Karpas-422 (cell line): ENCODE measurements around the gene IFNK. TPM values are rescaled to one million over a fixed set of nuclear protein-coding genes. Genes with fewer than 3 reads are reported as not detected.

Experiments
- DNase-seq: peaks from one replicate; pipeline ENCODE4 v3.0.0-alpha.2; 2015
- H2AFZ ChIP-seq: fragments of 200-600 bp; sonication (generic); 2 replicates; pipeline ENCODE4 v1.6.1; 2014; ENCODE audit warnings: antibody characterized with exemption, low read length, mixed read lengths
- H3K27ac ChIP-seq: fragments of 200-600 bp; sonication (generic); 2 replicates; pipeline ENCODE4 v1.5.1; 2014; ENCODE audit warnings: mild to moderate bottlenecking, low read length, moderate library complexity
- H3K27me3 ChIP-seq: fragments of 200-600 bp; sonication (generic); 2 replicates; pipeline ENCODE4 v1.6.1; 2014; ENCODE audit warnings: low read length, mixed read lengths
- H3K36me3 ChIP-seq: fragments of 200-600 bp; sonication (generic); 2 replicates; pipeline ENCODE4 v1.6.1; 2014; ENCODE audit warnings: low read length, mixed read lengths; ENCODE audit not compliant: insufficient read depth
- H3K4me1 ChIP-seq: fragments of 200-600 bp; sonication (generic); 2 replicates; pipeline ENCODE4 v1.6.1; 2014; ENCODE audit warnings: mild to moderate bottlenecking, low read length, mixed read lengths
- H3K4me2 ChIP-seq: fragments of 200-600 bp; sonication (generic); 2 replicates; pipeline ENCODE4 v1.6.1; 2014; ENCODE audit warnings: low read length, low read depth, mild to moderate bottlenecking; ENCODE audit not compliant: poor library complexity, severe bottlenecking
- H3K4me3 ChIP-seq: fragments of 200-600 bp; sonication (generic); 2 replicates; pipeline ENCODE4 v1.5.1; 2014; ENCODE audit warnings: mild to moderate bottlenecking, antibody characterized with exemption, low read length, mixed read lengths
- H3K79me2 ChIP-seq: fragments of 200-600 bp; sonication (generic); 2 replicates; pipeline ENCODE4 v1.6.1; 2014; ENCODE audit warnings: mild to moderate bottlenecking, low read length, mixed read lengths
- H3K9ac ChIP-seq: fragments of 200-600 bp; sonication (generic); 2 replicates; pipeline ENCODE4 v1.6.0; 2014; ENCODE audit warnings: low read length
- H3K9me2 ChIP-seq: fragments of 200-600 bp; sonication (generic), shearing (Covaris generic); replicated peaks from 2 replicates; pipeline ENCODE4 v1.6.0; 2014; ENCODE audit warnings: mild to moderate bottlenecking, low read length, moderate library complexity; ENCODE audit not compliant: insufficient read depth
- H3K9me3 ChIP-seq: fragments of 300-700, 200-600 bp; sonication (generic); 2 replicates; pipeline ENCODE4 v1.6.1; 2014; ENCODE audit warnings: low read length, mixed read lengths
- H4K20me1 ChIP-seq: fragments of 200-600 bp; sonication (generic); 2 replicates; pipeline ENCODE4 v1.6.1; 2014; ENCODE audit warnings: mild to moderate bottlenecking, antibody characterized with exemption, low read length, low read depth; ENCODE audit not compliant: insufficient read depth
- total RNA-seq: library from RNA; depleted of rRNA; stranded (reverse); fragments of >200 nt; shearing (Covaris generic); gene quantifications from 2 replicates; pipeline ENCODE4 v1.2.3, GENCODE V29; 2014; ENCODE audit warnings: low replicate concordance

IFNK gene
- total RNA-seq, 1 experiment from 2014 or later: not detected

DNA sequence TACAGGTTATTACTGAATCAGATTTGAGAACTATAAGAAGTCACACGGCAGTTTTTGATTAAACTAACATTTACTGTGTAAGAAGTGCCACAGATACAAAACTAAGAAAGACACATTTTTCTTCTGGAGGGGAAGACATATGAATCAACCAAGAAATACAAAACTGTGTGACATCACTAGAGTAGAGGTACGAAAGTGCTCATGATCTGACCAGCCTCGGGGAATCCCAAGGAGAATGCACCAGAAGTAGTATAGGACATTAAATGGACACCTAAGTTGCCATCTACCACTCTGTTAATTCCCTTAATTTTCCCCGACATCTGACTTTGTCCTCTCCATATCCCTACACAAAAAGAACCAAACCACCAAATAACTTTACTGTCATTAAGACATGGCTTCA is 5.3 kb upstream of the IFNK start:
- Histone ChIP-seq H3K4me3 (no peak overlapping the region), H3K27ac (no peak overlapping the region), H3K9me2 (no peaks in the 10 kb centered on the region), H3K4me1 (no peaks in the 10 kb centered on the region), H3K9ac (no peak overlapping the region), H2AFZ (no peak overlapping the region), H3K79me2 (no peaks in the 10 kb centered on the region), H3K27me3 (no peaks in the 10 kb centered on the region), H3K4me2 (no peak overlapping the region), H4K20me1 (no peaks in the 10 kb centered on the region), H3K9me3 (no peaks in the 10 kb centered on the region), H3K36me3 (no peaks in the 10 kb centered on the region)
- DNase-seq: no peak

DNA sequence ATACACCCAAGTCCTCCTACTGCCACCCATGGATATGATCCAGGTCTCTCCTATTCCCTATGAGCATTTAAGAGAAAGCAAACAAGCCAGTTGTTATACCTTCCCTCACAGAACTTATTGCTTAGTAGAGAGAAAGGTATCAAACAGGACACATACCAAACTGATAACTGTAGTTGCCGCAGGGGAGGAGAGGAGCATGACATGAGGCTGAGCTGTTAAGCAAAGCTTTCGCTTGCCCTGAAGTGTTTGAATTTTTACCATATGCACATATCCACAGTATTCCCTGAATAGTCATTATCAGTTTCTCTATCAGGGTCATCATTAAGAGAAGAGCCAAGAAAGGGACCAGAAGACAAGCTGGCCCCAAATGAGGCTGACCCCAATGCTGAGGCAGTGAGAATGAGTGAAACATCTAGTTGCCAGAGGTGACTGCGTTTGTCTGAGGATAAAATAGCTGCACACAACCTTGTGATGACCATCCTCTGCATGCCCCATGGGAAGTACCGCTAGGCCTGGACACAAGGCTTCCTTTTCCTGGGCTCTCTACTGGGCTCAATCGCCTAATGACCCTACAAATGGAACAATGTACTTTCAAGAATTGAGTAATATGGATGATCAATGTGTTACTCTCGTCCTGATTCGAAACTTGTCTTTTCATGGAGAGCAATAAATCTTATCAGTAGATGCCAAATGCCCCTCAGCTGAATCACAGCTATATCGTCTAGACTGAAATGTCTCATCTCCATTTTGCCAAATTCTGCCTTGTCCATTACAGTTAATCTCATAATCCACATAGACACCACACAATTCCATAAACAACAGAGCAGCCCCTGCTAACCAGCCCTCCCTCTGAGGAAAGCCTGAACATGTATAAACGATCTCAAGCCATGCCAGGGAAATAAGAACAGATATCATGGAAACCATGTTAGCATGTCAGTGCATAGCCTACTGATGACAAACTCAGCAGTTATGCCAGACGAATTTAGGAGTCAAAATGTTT is 4.3 kb upstream of the IFNK start:
- no peak overlapping the region for H3K9ac ChIP-seq
- no peak overlapping the region for H3K4me2 ChIP-seq
- no peaks in the 10 kb centered on the region for H3K9me3 ChIP-seq
- H3K4me3 ChIP-seq: no peak overlapping the region
- no peaks in the 10 kb centered on the region for H4K20me1 ChIP-seq
- H3K4me1 ChIP-seq: no peaks in the 10 kb centered on the region
- H3K79me2 ChIP-seq: no peaks in the 10 kb centered on the region
- no peak overlapping the region for H2AFZ ChIP-seq
- no peaks in the 10 kb centered on the region for H3K9me2 ChIP-seq
- H3K27me3 ChIP-seq: no peaks in the 10 kb centered on the region
- H3K27ac ChIP-seq: no peak overlapping the region
- DNase-seq: no peak
- H3K36me3 ChIP-seq: no peaks in the 10 kb centered on the region

DNA sequence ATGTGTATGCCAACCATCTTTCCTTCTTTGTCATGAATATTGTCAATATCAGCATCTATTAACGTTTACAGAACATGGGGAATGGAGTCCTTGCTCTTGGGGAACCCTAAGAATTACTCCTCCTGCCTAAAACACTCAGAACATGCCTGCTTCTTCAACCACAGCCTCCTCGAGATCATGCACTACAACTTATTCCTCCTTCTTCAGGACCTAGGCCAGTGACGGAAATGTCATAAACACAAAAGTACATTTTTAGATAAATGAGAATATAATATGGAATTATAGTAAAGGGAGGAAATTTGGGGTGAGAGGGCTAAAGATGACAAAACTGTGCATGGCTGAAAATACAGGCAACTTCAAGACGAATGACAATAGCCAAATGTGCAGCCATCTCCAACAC is 3.1 kb upstream of the IFNK start:
- Histone ChIP-seq H3K9ac (no peak overlapping the region), H3K79me2 (no peaks in the 10 kb centered on the region), H3K9me2 (no peaks in the 10 kb centered on the region), H3K4me2 (no peak overlapping the region), H3K4me3 (no peak overlapping the region), H2AFZ (no peak overlapping the region), H3K27ac (no peak overlapping the region), H3K27me3 (no peaks in the 10 kb centered on the region), H3K36me3 (no peaks in the 10 kb centered on the region), H3K4me1 (no peaks in the 10 kb centered on the region), H3K9me3 (no peaks in the 10 kb centered on the region), H4K20me1 (no peaks in the 10 kb centered on the region)
- DNase-seq: no peak

DNA sequence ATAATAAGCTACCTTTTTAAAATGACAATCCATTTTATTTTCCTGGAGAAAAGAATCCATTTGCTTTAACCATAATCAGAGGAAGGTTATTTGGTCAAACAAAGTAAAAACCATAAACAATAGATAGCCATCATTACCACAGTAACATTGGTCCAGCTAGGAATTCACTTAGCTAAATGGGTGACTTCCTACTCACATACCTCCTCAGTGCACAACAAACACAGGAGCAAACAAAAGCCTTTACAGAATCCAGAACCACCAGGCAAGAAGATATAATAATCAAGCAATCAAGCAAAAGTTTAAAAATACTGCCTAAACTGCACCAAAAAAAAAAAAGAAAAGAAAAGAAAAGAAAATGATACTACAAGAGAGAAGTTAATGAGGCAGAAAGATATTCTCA is 949 bp upstream of the IFNK start:
- no peak overlapping the region for H3K9ac ChIP-seq
- DNase-seq: no peak
- H3K4me1 ChIP-seq: no peaks in the 10 kb centered on the region
- H3K79me2 ChIP-seq: no peaks in the 10 kb centered on the region
- no peaks in the 10 kb centered on the region for H4K20me1 ChIP-seq
- H2AFZ ChIP-seq: no peak overlapping the region
- no peak overlapping the region for H3K4me2 ChIP-seq
- H3K36me3 ChIP-seq: no peaks in the 10 kb centered on the region
- H3K27ac ChIP-seq: no peak overlapping the region
- H3K4me3 ChIP-seq: no peak overlapping the region
- no peaks in the 10 kb centered on the region for H3K27me3 ChIP-seq
- H3K9me3 ChIP-seq: no peaks in the 10 kb centered on the region
- no peaks in the 10 kb centered on the region for H3K9me2 ChIP-seq

DNA sequence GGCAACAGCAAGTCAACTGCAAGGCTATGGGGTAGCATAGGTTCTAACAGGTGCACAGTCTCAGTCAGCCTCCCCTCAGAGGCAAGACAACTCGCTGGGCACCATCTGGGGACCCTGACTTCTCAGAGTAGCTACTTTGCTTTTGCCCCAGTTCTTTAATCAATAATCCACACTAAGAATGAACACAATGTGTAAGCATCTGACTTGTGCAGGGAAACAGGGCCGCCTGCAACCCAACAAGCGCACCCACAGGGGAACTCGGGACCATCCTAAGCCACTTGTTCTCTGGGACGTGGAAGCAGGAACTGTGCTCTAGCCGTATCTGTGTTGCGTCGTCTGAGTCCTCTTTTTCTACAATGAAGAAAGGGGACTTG is 3.6 kb downstream of the IFNK start:
- Histone ChIP-seq H3K79me2 (no peaks in the 10 kb centered on the region), H3K9me3 (no peaks in the 10 kb centered on the region), H3K4me1 (peaks cover 9% of the 10 kb centered on the region), H3K27ac (no peak overlapping the region), H3K9me2 (no peaks in the 10 kb centered on the region), H3K36me3 (no peaks in the 10 kb centered on the region), H4K20me1 (no peaks in the 10 kb centered on the region), H3K4me3 (no peak overlapping the region), H3K27me3 (no peaks in the 10 kb centered on the region), H3K4me2 (no peak overlapping the region), H2AFZ (no peak overlapping the region), H3K9ac (no peak overlapping the region)
- no peak for DNase-seq

DNA sequence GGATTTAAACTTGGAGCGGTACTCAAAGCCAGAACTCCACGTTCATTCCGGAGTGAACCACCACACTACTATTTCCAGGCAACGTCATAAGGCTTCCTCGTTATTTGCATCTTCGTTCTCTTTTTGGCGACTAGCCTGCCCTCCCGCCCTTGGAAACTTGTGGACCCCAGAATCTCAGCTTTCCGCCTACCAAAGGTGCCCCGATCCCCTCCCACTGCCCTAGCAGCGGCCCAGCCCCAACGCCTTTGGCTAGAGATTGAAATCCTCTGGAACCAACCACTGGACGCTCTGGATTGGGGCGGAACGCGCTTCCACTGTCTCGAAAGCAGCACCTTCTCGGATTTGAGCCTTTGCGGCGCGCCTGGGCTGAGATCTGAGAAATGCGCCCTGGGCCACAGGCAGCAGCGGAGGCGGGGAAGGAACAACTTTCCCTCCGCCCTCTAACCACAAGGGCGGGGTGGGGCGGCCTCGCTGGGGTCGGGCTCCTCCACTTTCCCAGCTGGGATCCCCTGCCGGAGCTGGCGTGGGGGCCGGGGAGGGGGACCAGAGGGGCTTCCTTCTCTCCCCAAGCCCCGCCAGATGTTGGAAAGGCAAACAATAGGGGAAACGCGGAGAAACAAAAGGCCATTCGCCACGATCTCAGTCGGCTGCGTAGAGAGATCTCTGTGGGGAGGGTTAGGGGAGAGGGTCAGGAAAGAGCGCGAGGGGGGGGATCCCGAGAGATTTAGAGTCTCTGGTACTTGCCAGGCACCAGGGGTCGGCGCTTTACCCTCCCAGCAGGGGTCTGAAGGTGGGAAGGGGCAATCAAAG is 4.2 kb downstream of the IFNK start:
- no peak for DNase-seq
- Histone ChIP-seq H3K9ac (no peak overlapping the region), H3K4me1 (peaks cover 9% of the 10 kb centered on the region), H3K36me3 (no peaks in the 10 kb centered on the region), H4K20me1 (no peaks in the 10 kb centered on the region), H3K9me2 (no peaks in the 10 kb centered on the region), H3K9me3 (no peaks in the 10 kb centered on the region), H3K4me3 (no peak overlapping the region), H2AFZ (no peak overlapping the region), H3K79me2 (no peaks in the 10 kb centered on the region), H3K27me3 (no peaks in the 10 kb centered on the region), H3K27ac (no peak overlapping the region), H3K4me2 (no peak overlapping the region)

DNA sequence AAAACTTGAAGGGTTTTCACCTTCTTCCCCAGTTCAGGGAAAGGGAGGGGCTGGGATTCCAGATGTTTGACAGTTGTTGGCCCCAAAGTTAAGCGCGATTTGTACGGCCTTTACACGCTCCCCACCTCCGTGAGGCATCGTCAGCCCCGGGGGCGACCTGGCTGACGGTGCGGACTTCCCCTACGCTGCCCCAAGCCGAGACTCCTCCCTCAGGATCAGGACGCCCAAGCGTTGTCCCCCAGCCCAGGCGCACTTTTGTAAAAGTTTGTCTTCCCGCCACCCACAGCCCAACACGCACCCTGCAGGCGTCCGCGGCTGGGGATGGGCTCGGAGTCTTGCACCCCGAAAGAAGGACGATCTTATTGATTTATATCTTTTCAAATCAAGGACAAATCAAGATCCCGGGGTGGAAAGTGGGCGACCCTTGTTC is 4.8 kb downstream of the IFNK start:
- no peak for DNase-seq
- Histone ChIP-seq H3K79me2 (no peaks in the 10 kb centered on the region), H3K9me3 (no peaks in the 10 kb centered on the region), H4K20me1 (no peaks in the 10 kb centered on the region), H3K4me2 (peak overlapping the region; percentile 83), H3K9ac (peak overlapping the region; percentile 54; the same call in 1 of the 2 replicates), H3K27me3 (no peaks in the 10 kb centered on the region), H3K4me3 (peak overlapping the region; percentile 67), H2AFZ (0 out of 2 replicates have a peak overlapping the region, but pooled peaks have one; percentile 95), H3K4me1 (peaks cover 9% of the 10 kb centered on the region), H3K9me2 (no peaks in the 10 kb centered on the region), H3K36me3 (no peaks in the 10 kb centered on the region), H3K27ac (no peak overlapping the region)
